Type B pancreatic cell (in vitro differentiated cells): Measurements from ENCODE around the gene MCOLN3. TPM values are rescaled to one million over a fixed set of nuclear protein-coding genes. Genes with fewer than 3 reads are reported as not detected.

Source experiments
- DNase-seq: peaks from one replicate; pipeline ENCODE4 v3.0.0; 2021; ENCODE audit warnings: mixed read lengths; ENCODE audit not compliant: unreplicated experiment; ENCODE audit errors: extremely low spot score
- H3K27ac Mint-ChIP-seq: 2 replicates; pipeline ENCODE4 v1.8.0; 2021; ENCODE audit warnings: mild to moderate bottlenecking, mixed read lengths
- H3K27me3 Mint-ChIP-seq: 2 replicates; pipeline ENCODE4 v1.8.0; 2021; ENCODE audit warnings: mixed read lengths
- H3K36me3 Mint-ChIP-seq: 2 replicates; pipeline ENCODE4 v1.8.0; 2021; ENCODE audit warnings: mixed read lengths
- H3K4me1 Mint-ChIP-seq: one replicate; pipeline ENCODE4 v1.8.0; 2021; ENCODE audit warnings: mixed read lengths; ENCODE audit not compliant: unreplicated experiment
- H3K4me3 Mint-ChIP-seq: 2 replicates; pipeline ENCODE4 v1.8.0; 2021; ENCODE audit warnings: mild to moderate bottlenecking, mixed read lengths
- H3K9me3 Mint-ChIP-seq: 2 replicates; pipeline ENCODE4 v1.8.0; 2021; ENCODE audit warnings: mixed read lengths
- total RNA-seq: library from RNA; stranded (reverse); gene quantifications from 2 replicates; pipeline ENCODE4 v1.2.1, GENCODE V29; 2021; ENCODE audit warnings: low replicate concordance
- TF ChIP-seq, protein P1 (sequence below): fragments of 200-600 bp; sonication (generic); conservative IDR thresholded peaks from 2 replicates; pipeline ENCODE4 v1.5.0; 2021; ENCODE audit warnings: antibody characterized with exemption, mild to moderate bottlenecking

MCOLN3 gene
- total RNA-seq, 1 donor from 2014 or later, result 3.4 TPM

DNA sequence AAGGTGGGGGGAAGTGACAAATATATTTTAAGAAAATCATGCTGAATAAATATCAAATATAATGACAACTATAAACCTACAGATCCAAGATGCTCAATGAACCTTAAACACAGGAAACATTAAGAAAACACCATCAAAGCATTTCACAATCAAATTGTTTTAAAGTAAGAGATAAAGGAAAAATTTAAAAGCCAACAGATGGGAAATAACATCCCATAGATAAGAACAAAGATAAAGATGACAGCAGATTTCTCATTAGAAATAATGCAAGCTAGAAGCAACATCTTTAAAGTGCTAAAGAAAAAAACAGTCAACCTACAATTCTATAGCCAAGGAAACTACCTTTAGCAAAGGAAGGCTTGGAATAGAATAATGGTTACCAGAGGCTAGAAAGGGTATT lies 17.8 kb downstream of the MCOLN3 start:
- Mint-ChIP-seq H3K4me3 (no peak overlapping the region), H3K36me3 (no peaks in the 10 kb centered on the region), H3K9me3 (no peaks in the 10 kb centered on the region), H3K4me1 (no peaks in the 10 kb centered on the region), H3K27me3 (no peaks in the 10 kb centered on the region), H3K27ac (no peak overlapping the region)
- DNase-seq, result no peak
- TF ChIP-seq, protein P1, sequence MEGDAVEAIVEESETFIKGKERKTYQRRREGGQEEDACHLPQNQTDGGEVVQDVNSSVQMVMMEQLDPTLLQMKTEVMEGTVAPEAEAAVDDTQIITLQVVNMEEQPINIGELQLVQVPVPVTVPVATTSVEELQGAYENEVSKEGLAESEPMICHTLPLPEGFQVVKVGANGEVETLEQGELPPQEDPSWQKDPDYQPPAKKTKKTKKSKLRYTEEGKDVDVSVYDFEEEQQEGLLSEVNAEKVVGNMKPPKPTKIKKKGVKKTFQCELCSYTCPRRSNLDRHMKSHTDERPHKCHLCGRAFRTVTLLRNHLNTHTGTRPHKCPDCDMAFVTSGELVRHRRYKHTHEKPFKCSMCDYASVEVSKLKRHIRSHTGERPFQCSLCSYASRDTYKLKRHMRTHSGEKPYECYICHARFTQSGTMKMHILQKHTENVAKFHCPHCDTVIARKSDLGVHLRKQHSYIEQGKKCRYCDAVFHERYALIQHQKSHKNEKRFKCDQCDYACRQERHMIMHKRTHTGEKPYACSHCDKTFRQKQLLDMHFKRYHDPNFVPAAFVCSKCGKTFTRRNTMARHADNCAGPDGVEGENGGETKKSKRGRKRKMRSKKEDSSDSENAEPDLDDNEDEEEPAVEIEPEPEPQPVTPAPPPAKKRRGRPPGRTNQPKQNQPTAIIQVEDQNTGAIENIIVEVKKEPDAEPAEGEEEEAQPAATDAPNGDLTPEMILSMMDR, result no peak

DNA sequence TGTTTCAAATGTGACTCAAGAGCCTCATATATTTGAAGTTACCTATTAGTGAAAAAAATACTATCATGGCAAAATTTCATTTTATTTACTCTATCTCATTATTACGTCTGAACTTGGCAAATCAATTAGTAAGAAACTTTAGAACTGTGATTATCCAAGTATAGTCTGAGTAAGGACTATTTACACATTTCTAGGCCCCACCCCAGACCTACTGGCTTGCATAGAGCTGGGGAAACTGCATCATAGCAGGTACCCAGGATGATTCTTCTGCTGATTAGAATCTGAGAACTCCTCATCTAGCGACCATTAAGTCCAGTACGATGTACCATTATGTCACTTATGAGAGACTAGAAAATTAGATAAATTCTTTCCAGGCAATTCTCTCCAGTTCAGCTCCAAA lies 20.1 kb downstream of the MCOLN3 start:
- Mint-ChIP-seq H3K27me3 (no peaks in the 10 kb centered on the region), H3K4me3 (no peak overlapping the region), H3K36me3 (no peaks in the 10 kb centered on the region), H3K27ac (no peak overlapping the region), H3K9me3 (no peaks in the 10 kb centered on the region), H3K4me1 (no peaks in the 10 kb centered on the region)
- TF ChIP-seq, protein P1, result no peak
- no peak for DNase-seq

DNA sequence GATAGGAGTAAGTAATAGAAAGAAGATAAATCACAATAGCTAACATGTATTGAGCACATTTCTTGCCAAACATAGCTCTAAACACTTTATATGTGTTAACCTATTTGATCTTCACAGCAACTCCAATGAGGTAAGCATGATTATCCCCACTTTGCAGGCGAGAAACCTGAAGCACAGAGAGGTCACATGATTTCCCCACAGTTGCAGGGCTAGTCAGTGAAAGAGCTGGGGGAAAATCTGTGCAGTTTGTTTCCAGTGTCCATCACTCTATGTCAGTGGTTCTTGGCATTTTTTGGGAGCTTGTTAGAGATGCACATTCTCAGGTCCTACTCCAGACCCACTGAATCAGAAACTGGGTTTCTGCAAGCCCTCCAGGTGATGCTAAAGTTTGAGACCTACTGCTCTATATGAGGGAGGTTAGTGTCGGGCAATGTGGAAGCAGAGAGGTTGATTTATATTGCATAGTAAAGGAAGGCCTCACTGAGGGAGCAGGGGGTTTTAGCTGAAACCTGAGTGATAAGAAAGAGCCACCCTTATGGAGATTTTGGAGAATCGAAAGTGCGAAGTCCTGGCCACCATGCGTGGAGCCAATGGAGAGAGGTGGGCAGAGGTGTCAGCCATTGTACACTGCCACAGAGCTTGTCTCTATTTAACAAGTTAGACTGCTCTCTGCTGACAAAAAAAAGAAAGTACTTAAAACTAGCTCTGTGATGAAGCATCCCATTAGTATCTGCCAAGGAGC lies 20.9 kb downstream of the MCOLN3 start:
- no peak overlapping the region for H3K27ac Mint-ChIP-seq
- H3K9me3 Mint-ChIP-seq, result no peaks in the 10 kb centered on the region
- no peaks in the 10 kb centered on the region for H3K4me1 Mint-ChIP-seq
- no peak overlapping the region for H3K4me3 Mint-ChIP-seq
- H3K36me3 Mint-ChIP-seq, result no peaks in the 10 kb centered on the region
- DNase-seq, result no peak
- TF ChIP-seq, protein P1, result no peak
- no peaks in the 10 kb centered on the region for H3K27me3 Mint-ChIP-seq

DNA sequence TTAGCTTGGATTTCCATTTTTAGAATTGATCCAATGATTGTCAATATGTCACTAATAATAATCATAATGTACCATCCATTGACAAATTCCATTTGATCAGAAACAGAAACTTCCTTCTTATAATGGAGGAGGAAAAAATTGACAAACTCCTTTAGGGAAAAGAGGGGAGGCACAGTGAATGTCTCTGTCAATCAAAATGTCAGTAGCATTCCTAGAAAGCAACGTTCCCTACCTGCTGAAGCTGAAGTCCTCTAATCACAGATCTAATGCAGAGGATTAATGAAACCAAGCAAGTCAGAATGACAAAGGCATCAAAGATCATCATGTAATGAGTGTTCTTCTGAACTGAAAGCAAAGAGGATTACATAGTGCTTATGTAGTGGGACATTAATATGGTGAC lies 22.4 kb downstream of the MCOLN3 start:
- Mint-ChIP-seq H3K27me3 (no peaks in the 10 kb centered on the region), H3K4me3 (no peak overlapping the region), H3K27ac (no peak overlapping the region), H3K4me1 (no peaks in the 10 kb centered on the region), H3K9me3 (no peaks in the 10 kb centered on the region), H3K36me3 (no peaks in the 10 kb centered on the region)
- TF ChIP-seq, protein P1, result no peak
- DNase-seq, result no peak

DNA sequence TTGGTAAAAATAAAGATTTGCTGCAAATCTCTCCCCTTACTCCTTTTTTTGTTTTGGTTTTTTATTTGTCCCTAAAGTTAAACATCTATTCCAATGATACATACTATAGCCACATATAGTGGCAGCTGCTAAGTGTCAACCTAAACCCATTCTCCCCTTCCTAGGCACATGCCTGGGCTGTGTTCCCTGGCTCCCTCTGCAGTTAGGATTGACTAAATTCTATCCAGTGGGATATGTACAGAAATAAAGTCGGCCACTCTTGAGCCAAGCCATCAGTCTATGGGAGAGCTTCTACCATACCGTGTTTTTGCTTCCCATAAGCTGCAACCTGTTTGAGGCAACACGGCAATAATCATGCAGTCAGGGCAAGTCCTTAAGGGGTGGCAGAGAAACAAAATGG lies 23.6 kb downstream of the MCOLN3 start:
- Mint-ChIP-seq H3K27me3 (no peaks in the 10 kb centered on the region), H3K9me3 (no peaks in the 10 kb centered on the region), H3K27ac (no peak overlapping the region), H3K4me3 (no peak overlapping the region), H3K4me1 (peaks cover 4% of the 10 kb centered on the region), H3K36me3 (no peaks in the 10 kb centered on the region)
- TF ChIP-seq, protein P1, result no peak
- DNase-seq, result no peak
